GM19395 (cell line): ENCODE data around the gene TBC1D10B.

Source experiments
- ATAC-seq: cut with Tn5 transposase; IDR thresholded peaks from one replicate; pipeline ENCODE4 v1.9.1; 2021; ENCODE audit warnings: mild to moderate bottlenecking, moderate library complexity; ENCODE audit not compliant: unreplicated experiment

TBC1D10B gene

GRCh38 chr16:30370456-30371247 lies at the start of gene TBC1D10B:
TSS of gene TBC1D10B (minus strand) at chr16:30370494. CDS start at chr16:30370183, 311 bp downstream.
- peak; percentile 86 for ATAC-seq

- ATAC-seq: no peak
These were observed 48.3 kb upstream of the TBC1D10B start for GRCh38 chr16:30418350-30419181.

- ATAC-seq: peak; percentile 78
These were observed 47.4 kb upstream of the TBC1D10B start for GRCh38 chr16:30417529-30418349.

- ATAC-seq: no peak
These were observed 46.6 kb upstream of the TBC1D10B start for GRCh38 chr16:30416624-30417528.

- ATAC-seq: no peak
These were observed 45.8 kb upstream of the TBC1D10B start for GRCh38 chr16:30416047-30416603.

- no peak for ATAC-seq
These were observed 43.9 kb upstream of the TBC1D10B start for GRCh38 chr16:30414159-30414558.

GRCh38 chr16:30413112-30413806 lies 43.0 kb upstream of the TBC1D10B start:
- no peak for ATAC-seq

GRCh38 chr16:30409125-30410060 lies 39.1 kb upstream of the TBC1D10B start:
- peak; percentile 51 for ATAC-seq

- peak; percentile 6 for ATAC-seq
These were observed 37.7 kb upstream of the TBC1D10B start for GRCh38 chr16:30407804-30408534.

GRCh38 chr16:30407102-30407803 lies 37.0 kb upstream of the TBC1D10B start, which contains the start of gene ZNF771:
TSS of gene ZNF771 (plus strand) at chr16:30407606. CDS start at chr16:30408054, 448 bp downstream.
- peak; percentile 72 for ATAC-seq

- ATAC-seq: no peak
These were observed 36.5 kb upstream of the TBC1D10B start for GRCh38 chr16:30406795-30407101.

GRCh38 chr16:30401768-30402425 lies 31.6 kb upstream of the TBC1D10B start:
- no peak for ATAC-seq

- ATAC-seq: no peak
These were observed 29.3 kb upstream of the TBC1D10B start for GRCh38 chr16:30399435-30400186.

GRCh38 chr16:30398661-30399434 lies 28.6 kb upstream of the TBC1D10B start:
- ATAC-seq: no peak
